GM23248 (cell line): ENCODE data around the gene HSPA4L.

Experiments
- EZH2 ChIP-seq: fragments of 200-600 bp; sonication (generic); IDR thresholded peaks from 2 replicates; pipeline ENCODE4 v1.6.1; 2018; ENCODE audit warnings: antibody characterized with exemption, mild to moderate bottlenecking; ENCODE audit not compliant: insufficient read depth, poor library complexity, severe bottlenecking
- EZH2phosphoT487 ChIP-seq: fragments of 200-600 bp; sonication (generic); IDR thresholded peaks from 2 replicates; pipeline ENCODE4 v1.6.1; 2018; ENCODE audit warnings: antibody characterized with exemption, moderate library complexity, mild to moderate bottlenecking, low read depth; ENCODE audit not compliant: insufficient read depth

DNA sequence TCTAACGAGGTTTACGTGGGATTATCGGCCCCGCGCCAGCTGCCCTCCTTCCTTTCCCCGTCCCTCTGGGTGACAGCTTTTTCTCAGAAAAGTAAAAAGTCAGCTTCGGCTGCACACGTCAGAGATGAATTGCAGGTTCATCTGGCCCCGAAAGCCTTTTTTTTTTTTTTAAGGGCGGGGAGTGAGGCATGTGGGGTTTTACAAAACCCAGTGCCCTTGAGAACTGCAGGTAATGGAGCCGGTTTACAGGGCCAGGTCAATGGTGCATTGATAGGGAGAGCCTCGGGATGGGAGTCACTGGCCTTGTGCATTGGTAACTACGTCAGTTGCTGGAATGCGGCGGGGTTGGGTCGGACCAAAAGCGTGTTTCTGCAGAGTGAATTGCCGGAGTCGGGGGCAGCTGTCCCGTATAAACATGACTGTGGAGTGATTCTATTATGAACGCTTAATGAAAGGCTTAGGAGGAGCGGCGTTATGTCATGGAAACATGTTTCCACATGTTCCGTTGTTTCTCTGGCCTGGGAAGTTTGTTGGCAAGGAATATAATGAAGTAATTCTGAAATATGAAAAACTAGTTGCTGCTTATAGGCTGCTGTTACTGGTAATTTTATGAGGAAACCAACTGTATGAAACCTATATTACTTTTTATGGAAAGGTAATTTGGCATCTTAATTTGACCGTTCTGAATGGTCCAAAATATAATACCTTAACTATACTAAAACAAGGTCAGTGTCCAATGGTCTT is 1.1 kb downstream of the HSPA4L start:
- TF ChIP-seq EZH2phosphoT487 (no peak), EZH2 (no peak)
